ENCODE data around the gene UNC13C.

The UNC13C gene

GRCh38 chr15:54014067-54014655 lies 35.9 kb downstream of the UNC13C start:
- TF ChIP-seq ZBTB7A (IDR thresholded peaks at IDR 0.05; ENCODE audit: low read depth) (no peak), NFIC (IDR thresholded peaks at IDR 0.05) (no peak), TCF12 (IDR thresholded peaks at IDR 0.05; ENCODE audit: low read depth) (no peak), EGR1 (IDR thresholded peaks at IDR 0.05) (no peak), FOXM1 (IDR thresholded peaks at IDR 0.05; ENCODE audit: borderline replicate concordance, low read depth) (no peak), TEAD4 (IDR thresholded peaks at IDR 0.05) (no peak), EP300 (IDR thresholded peaks at IDR 0.05; ENCODE audit: borderline replicate concordance) (no peak), CREB1 (IDR thresholded peaks at IDR 0.05; ENCODE audit: low read depth) (no peak), TAF1 (IDR thresholded peaks at IDR 0.05; ENCODE audit: low read depth) (no peak), RAD21 (IDR thresholded peaks at IDR 0.05; ENCODE audit: low read depth) (no peak), REST (IDR thresholded peaks at IDR 0.05; ENCODE audit: low read depth) (no peak), USF1 (IDR thresholded peaks at IDR 0.05) (no peak), YY1 (IDR thresholded peaks at IDR 0.05; ENCODE audit: low read depth) (no peak), CEBPB (IDR thresholded peaks at IDR 0.05) (no peak)
- TF ChIP-seq, protein P1, sequence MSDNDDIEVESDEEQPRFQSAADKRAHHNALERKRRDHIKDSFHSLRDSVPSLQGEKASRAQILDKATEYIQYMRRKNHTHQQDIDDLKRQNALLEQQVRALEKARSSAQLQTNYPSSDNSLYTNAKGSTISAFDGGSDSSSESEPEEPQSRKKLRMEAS (IDR thresholded peaks at IDR 0.05), result no peak

DNA sequence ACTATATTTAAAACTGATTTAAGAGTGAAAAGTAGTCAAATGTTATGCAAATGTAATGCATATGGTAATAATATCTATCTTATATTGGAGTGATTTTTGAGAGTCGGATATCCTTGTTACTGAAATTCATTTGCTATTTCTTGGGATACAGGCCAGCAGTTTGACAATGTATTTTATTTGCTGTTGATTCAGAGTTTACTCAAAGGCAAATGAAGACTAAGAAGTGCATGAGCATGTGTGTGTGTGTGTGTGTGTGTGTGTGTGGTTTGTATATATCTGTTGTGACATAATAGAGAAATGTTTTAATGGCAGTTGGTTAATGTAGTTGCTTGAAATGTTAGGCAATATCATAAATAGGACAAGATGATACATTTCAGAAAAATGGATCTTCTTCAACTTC lies 39.0 kb downstream of the UNC13C start:
- TF ChIP-seq FOXM1 (IDR thresholded peaks at IDR 0.05; ENCODE audit: borderline replicate concordance, low read depth) (no peak), CEBPB (IDR thresholded peaks at IDR 0.05) (no peak), CREB1 (IDR thresholded peaks at IDR 0.05; ENCODE audit: low read depth) (no peak), RAD21 (IDR thresholded peaks at IDR 0.05; ENCODE audit: low read depth) (no peak), YY1 (IDR thresholded peaks at IDR 0.05; ENCODE audit: low read depth) (no peak), EP300 (IDR thresholded peaks at IDR 0.05; ENCODE audit: borderline replicate concordance) (no peak), TAF1 (IDR thresholded peaks at IDR 0.05; ENCODE audit: low read depth) (no peak), TEAD4 (IDR thresholded peaks at IDR 0.05) (no peak), EGR1 (IDR thresholded peaks at IDR 0.05) (no peak), NFIC (IDR thresholded peaks at IDR 0.05) (no peak), REST (IDR thresholded peaks at IDR 0.05; ENCODE audit: low read depth) (no peak), TCF12 (IDR thresholded peaks at IDR 0.05; ENCODE audit: low read depth) (no peak), USF1 (IDR thresholded peaks at IDR 0.05) (no peak), ZBTB7A (IDR thresholded peaks at IDR 0.05; ENCODE audit: low read depth) (no peak)
- TF ChIP-seq, protein P1 (IDR thresholded peaks at IDR 0.05), result no peak

GRCh38 chr15:54017959-54018358 lies 39.7 kb downstream of the UNC13C start:
- TF ChIP-seq USF1 (IDR thresholded peaks at IDR 0.05), result no peak
- TF ChIP-seq, protein P1 (IDR thresholded peaks at IDR 0.05), result no peak

GRCh38 chr15:54026258-54026657 lies 48.0 kb downstream of the UNC13C start:
- TF ChIP-seq, protein P1 (IDR thresholded peaks at IDR 0.05), result no peak
- TF ChIP-seq CREB1 (IDR thresholded peaks at IDR 0.05; ENCODE audit: low read depth), result no peak
- TF ChIP-seq EGR1 (IDR thresholded peaks at IDR 0.05), result no peak
- TF ChIP-seq RAD21 (IDR thresholded peaks at IDR 0.05; ENCODE audit: low read depth), result no peak
- TF ChIP-seq CEBPB (IDR thresholded peaks at IDR 0.05), result no peak
- TF ChIP-seq REST (IDR thresholded peaks at IDR 0.05; ENCODE audit: low read depth), result no peak
- no peak for TF ChIP-seq TAF1 (IDR thresholded peaks at IDR 0.05; ENCODE audit: low read depth)
- TF ChIP-seq FOXM1 (IDR thresholded peaks at IDR 0.05; ENCODE audit: borderline replicate concordance, low read depth), result no peak
- TF ChIP-seq YY1 (IDR thresholded peaks at IDR 0.05; ENCODE audit: low read depth), result no peak
- TF ChIP-seq NFIC (IDR thresholded peaks at IDR 0.05), result no peak
- TF ChIP-seq ZBTB7A (IDR thresholded peaks at IDR 0.05; ENCODE audit: low read depth), result no peak
- no peak for TF ChIP-seq TEAD4 (IDR thresholded peaks at IDR 0.05)
- TF ChIP-seq USF1 (IDR thresholded peaks at IDR 0.05), result no peak
- TF ChIP-seq EP300 (IDR thresholded peaks at IDR 0.05; ENCODE audit: borderline replicate concordance), result no peak
- no peak for TF ChIP-seq TCF12 (IDR thresholded peaks at IDR 0.05; ENCODE audit: low read depth)

All from Ishikawa (cell line).